Testis (tissue), 3 donors: ENCODE data around the gene APEX1. TPM values are rescaled to one million over a fixed set of nuclear protein-coding genes. Genes with fewer than 3 reads are reported as not detected.

Experiments
- DNase-seq: peaks from one replicate; pipeline ENCODE4 v3.0.0-alpha.2; 2019
- H3K27ac ChIP-seq, 2 donors: fragments of 200-600 bp; sonication (generic); one replicate each; pipeline ENCODE4 v1.5.1; 2019
- H3K27me3 ChIP-seq: fragments of 200-600 bp; sonication (generic); one replicate; pipeline ENCODE4 v1.5.1; 2019
- H3K36me3 ChIP-seq: fragments of 200-600 bp; sonication (generic); one replicate; pipeline ENCODE4 v1.5.1; 2017; ENCODE audit warnings: low read depth; ENCODE audit errors: missing control alignments
- H3K4me1 ChIP-seq: fragments of 200-600 bp; sonication (generic); one replicate; pipeline ENCODE4 v1.5.1; 2019
- H3K4me3 ChIP-seq, 2 donors: fragments of 200-600 bp; sonication (generic); one replicate each; pipeline ENCODE4 v1.5.1; 2017 to 2019
- H3K9me3 ChIP-seq: fragments of 200-600 bp; sonication (generic); one replicate; pipeline ENCODE4 v1.5.1; 2017
- POLR2A ChIP-seq: fragments of 450-650 bp; IDR thresholded peaks from one replicate; pipeline ENCODE4 v1.6.1; 2017; ENCODE audit warnings: antibody characterized with exemption, mild to moderate bottlenecking, moderate library complexity
- WGBS, 2 donors: methylation state at CpG; one replicate each; pipeline ENCODE4 v1.1.5; 2018; 5-methylcytosine and 5-hydroxymethylcytosine counted together
- intact Hi-C: fragments of 100-400 bp; cut with DNase I; formaldehyde crosslinking; loops from one replicate; pipeline ENCODE4 v1.15.1; 2023; ENCODE audit warnings: low total_unique reads
- polyA plus RNA-seq: library from polyadenylated mRNA; stranded (reverse); fragments of 350-450 nt; fragmentation: Illumina TruSeq; extraction: RNeasy Lipid Tissue Mini Kit (QIAGEN cat#74804); gene quantifications from one replicate; pipeline ENCODE4 v1.2.3, GENCODE V29; 2014; ENCODE audit warnings: low read depth, low replicate concordance; ENCODE audit not compliant: insufficient read depth
- total RNA-seq, 2 donors: library from RNA; depleted of rRNA; stranded (reverse); fragments of >200 nt; gene quantifications; one replicate each; pipeline ENCODE4 v1.2.3, GENCODE V29; 2016
- TF ChIP-seq, protein P1 (sequence below), 3 experiments: fragments of 450-650 bp in 2 of 3; fragments of 200-600 bp in 1 of 3; sonication (generic) in 1 of 3; IDR thresholded peaks; one replicate each; pipeline ENCODE4 v1.5.1; 2016 to 2019; ENCODE audit warnings: antibody characterized with exemption in 3 of 3, mild to moderate bottlenecking in 2 of 3, moderate library complexity in 1 of 3

The APEX1 gene
- total and polyA plus RNA-seq, 3 donors from 2014 or later = 56.7 to 76.2 (median 67.8) TPM

DNA sequence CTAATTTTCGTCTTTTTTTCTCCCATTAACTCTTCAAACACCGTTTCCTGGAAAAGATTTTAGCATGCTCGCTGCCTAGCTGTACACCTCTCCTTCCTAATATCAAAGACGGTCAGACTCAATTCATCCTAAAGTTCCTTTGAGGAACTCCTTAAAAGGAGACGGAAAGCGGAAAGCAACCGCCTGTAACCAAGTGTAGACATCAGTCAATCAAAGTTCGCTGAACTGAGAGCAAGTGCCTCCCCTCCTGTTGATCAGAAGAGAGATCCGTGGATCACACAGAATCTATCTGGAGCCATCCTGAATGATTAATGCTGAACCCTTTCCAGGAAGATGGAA, 41.3 kb upstream of the APEX1 start:
- Histone ChIP-seq H3K9me3 (no peaks in the 10 kb centered on the region), H3K27ac (peak overlapping the region; percentile 86 to 96), H3K4me1 (peaks cover 11% of the 10 kb centered on the region), H3K36me3 (no peaks in the 10 kb centered on the region), H3K4me3 (peak overlapping the region; percentile 79 to 83), H3K27me3 (no peaks in the 10 kb centered on the region)
- WGBS, 2 donors = 0 to 3% methylated on average over 9 of the region's 9 CpGs
- intact Hi-C loops = no loop called here
- TF ChIP-seq, protein P1, sequence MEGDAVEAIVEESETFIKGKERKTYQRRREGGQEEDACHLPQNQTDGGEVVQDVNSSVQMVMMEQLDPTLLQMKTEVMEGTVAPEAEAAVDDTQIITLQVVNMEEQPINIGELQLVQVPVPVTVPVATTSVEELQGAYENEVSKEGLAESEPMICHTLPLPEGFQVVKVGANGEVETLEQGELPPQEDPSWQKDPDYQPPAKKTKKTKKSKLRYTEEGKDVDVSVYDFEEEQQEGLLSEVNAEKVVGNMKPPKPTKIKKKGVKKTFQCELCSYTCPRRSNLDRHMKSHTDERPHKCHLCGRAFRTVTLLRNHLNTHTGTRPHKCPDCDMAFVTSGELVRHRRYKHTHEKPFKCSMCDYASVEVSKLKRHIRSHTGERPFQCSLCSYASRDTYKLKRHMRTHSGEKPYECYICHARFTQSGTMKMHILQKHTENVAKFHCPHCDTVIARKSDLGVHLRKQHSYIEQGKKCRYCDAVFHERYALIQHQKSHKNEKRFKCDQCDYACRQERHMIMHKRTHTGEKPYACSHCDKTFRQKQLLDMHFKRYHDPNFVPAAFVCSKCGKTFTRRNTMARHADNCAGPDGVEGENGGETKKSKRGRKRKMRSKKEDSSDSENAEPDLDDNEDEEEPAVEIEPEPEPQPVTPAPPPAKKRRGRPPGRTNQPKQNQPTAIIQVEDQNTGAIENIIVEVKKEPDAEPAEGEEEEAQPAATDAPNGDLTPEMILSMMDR (IDR thresholded peaks at IDR 0.05) = no peak
- TF ChIP-seq POLR2A = no peak
- peak; percentile 30 for DNase-seq

DNA sequence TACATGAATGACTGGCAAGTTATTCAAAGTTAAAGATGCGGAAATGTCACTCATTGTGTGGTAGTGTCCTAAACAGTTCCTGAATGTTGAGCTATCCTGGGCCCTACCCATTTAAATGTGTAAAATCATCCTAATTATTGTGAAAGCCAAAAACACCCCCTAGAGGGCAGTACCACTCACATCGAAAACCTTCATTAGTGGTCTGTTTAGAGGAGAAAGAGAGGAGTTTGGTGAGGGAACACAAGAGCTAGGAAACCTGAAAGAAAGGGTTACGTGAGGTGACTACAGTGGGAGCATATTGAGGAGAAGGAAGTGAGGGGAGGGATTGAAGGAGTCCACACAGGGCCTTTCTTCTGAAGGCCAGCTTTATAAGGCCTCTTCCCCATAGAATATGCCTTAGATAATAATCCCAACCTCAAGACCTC, 39.2 kb upstream of the APEX1 start:
- H3K4me1 ChIP-seq = peaks cover 11% of the 10 kb centered on the region
- WGBS, 2 donors = 39 to 59% methylated on average over 3 of the region's 3 CpGs
- H3K9me3 ChIP-seq = no peaks in the 10 kb centered on the region
- H3K27me3 ChIP-seq = no peaks in the 10 kb centered on the region
- peak; percentile 41 for DNase-seq
- intact Hi-C loops = no loop called here
- H3K36me3 ChIP-seq = no peaks in the 10 kb centered on the region
- H3K27ac ChIP-seq = no peak overlapping the region
- no peak for TF ChIP-seq POLR2A
- TF ChIP-seq, protein P1 (IDR thresholded peaks at IDR 0.05) = peak in 2 of 3 experiments; percentile 57 to 61
- no peak overlapping the region for H3K4me3 ChIP-seq

DNA sequence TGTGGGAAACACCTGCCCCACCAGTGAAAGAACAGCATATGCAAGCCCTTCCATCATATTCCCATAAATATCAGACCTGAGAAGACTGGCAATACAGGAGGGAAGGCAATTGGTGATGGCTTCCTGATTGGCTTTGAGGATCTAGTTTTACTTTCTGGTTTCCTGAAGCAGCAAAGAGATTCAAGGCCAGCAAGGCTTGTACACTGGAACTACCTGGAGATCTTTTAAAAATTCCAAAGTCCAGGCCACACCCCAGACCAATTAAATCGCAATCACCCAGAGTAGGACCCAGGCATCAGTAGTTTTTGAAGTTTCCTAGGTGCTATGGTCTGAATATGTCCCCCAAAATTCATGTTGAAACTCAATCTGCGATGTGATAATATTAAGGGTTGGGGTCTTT, 38.8 kb upstream of the APEX1 start:
- H3K27me3 ChIP-seq = no peaks in the 10 kb centered on the region
- no peaks in the 10 kb centered on the region for H3K36me3 ChIP-seq
- no peaks in the 10 kb centered on the region for H3K9me3 ChIP-seq
- intact Hi-C loops = no loop called here
- no peak overlapping the region for H3K4me3 ChIP-seq
- no peak for DNase-seq
- peaks cover 11% of the 10 kb centered on the region for H3K4me1 ChIP-seq
- 92 to 93% methylated on average over 2 of the region's 2 CpGs for WGBS, 2 donors
- TF ChIP-seq POLR2A = no peak
- TF ChIP-seq, protein P1 (IDR thresholded peaks at IDR 0.05) = no peak
- no peak overlapping the region for H3K27ac ChIP-seq

DNA sequence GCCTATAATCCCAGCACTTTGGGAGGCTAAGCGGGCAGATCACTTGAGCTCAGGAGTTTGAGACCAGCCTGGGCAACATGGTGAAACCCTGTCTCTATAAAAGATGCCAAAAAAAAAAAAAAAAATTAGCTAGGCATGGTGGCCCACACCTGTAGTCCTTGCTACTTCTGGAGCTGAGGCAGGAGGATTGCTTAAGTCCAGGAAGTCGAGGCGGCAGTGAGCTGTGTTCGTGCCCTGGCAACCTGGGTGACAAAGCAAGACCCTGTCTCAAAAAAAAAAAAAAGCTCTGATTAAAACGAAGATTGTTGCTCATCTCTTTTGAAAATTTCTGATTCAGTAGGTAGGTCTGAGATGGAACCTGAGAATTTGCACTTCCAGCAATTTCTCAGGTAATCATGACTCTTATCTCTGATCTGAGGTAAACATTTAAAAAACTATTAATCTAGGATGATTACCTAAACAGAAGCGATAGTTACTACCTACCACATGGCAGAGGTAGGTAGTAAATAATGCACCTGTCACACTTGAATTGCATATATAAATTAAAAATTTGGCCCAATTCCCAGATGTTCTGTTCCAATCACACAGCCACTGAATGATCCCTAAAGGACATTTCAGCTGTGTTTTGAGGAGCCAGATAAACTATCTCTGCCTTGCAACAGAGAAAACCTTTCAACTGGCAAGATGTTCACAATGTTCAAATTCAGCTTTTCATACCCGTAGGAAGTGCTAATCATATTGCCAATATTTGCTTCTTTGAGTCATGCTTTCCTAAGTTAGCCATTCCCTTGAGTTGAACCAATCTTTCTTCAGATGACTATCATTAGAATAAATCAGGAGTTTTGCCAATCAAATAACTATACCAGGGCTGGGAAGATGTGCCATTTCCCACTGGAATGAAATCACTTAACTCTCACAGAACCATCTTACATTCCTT, 37.5 kb upstream of the APEX1 start:
- DNase-seq = no peak
- Histone ChIP-seq H3K27ac (no peak overlapping the region), H3K4me1 (peaks cover 7% of the 10 kb centered on the region), H3K4me3 (no peak overlapping the region), H3K9me3 (no peaks in the 10 kb centered on the region), H3K36me3 (no peaks in the 10 kb centered on the region), H3K27me3 (no peaks in the 10 kb centered on the region)
- 75 to 88% methylated on average over 7 of the region's 7 CpGs for WGBS, 2 donors
- intact Hi-C loops = no loop called here
- TF ChIP-seq POLR2A = no peak

DNA sequence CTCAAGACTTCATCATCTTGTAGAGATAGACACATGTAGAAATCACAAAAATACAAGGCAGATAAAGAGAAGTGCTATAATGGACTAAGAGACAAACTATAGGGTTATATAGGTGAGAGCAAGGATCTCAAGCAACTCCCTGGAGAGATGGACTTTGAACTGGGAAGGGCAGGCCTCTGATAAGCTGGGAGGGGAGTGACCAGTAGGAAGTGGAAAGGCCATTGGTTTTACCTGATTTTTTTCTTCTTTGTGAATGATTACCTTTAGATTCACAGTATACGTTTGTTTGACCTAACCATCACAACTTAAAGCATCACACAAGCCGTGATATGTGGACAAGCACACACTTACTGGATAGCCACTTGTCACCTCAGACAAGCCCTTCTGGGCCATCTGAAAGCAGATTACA, 36.5 kb upstream of the APEX1 start:
- no peak for TF ChIP-seq POLR2A
- TF ChIP-seq, protein P1 (IDR thresholded peaks at IDR 0.05) = no peak
- WGBS, 2 donors = 92 to 98% methylated on average over 2 of the region's 2 CpGs
- no peaks in the 10 kb centered on the region for H3K27me3 ChIP-seq
- H3K9me3 ChIP-seq = no peaks in the 10 kb centered on the region
- no peak for DNase-seq
- H3K4me1 ChIP-seq = peaks cover 7% of the 10 kb centered on the region
- H3K27ac ChIP-seq = no peak overlapping the region
- H3K4me3 ChIP-seq = no peak overlapping the region
- intact Hi-C loops = no loop called here
- no peaks in the 10 kb centered on the region for H3K36me3 ChIP-seq
